Measurements from ENCODE around the gene ARFGAP3.

Gene ARFGAP3

GRCh38 chr22:42887523-42888507 lies 30.7 kb upstream of the ARFGAP3 start:
- no peaks in the 10 kb centered on the region for H3K27me3 ChIP-seq (replicated peaks)
- in situ Hi-C loops (cut with HindIII; ENCODE audit: low pct_ligation_motif_present, low sequenced_read_pairs) = loop anchor here (25.0 kb wide), 1 partner anchor 174 kb away; no protein-coding TSS in a partner anchor
- no peak for DNase-seq
- H3K36me3 ChIP-seq (replicated peaks) = peaks cover 48% of the 10 kb centered on the region
- H3K4me3 ChIP-seq (ENCODE audit: low read depth, low read length) = no peak overlapping the region
- no peak for TF ChIP-seq CTCF (IDR thresholded peaks at IDR 0.05; ENCODE audit: low read depth, low read length, missing control alignments)
- H3K27ac ChIP-seq = no peak overlapping the region

GRCh38 chr22:42887120-42887519 lies 30.0 kb upstream of the ARFGAP3 start:
- in situ Hi-C loops (cut with HindIII; ENCODE audit: low pct_ligation_motif_present, low sequenced_read_pairs) = loop anchor here (25.0 kb wide), 1 partner anchor 175 kb away; no protein-coding TSS in a partner anchor
- peaks cover 49% of the 10 kb centered on the region for H3K36me3 ChIP-seq (replicated peaks)
- no peak overlapping the region for H3K4me3 ChIP-seq (ENCODE audit: low read depth, low read length)
- H3K27me3 ChIP-seq (replicated peaks) = no peaks in the 10 kb centered on the region
- TF ChIP-seq CTCF (IDR thresholded peaks at IDR 0.05; ENCODE audit: low read depth, low read length, missing control alignments) = no peak
- H3K27ac ChIP-seq = no peak overlapping the region
- DNase-seq = no peak

- in situ Hi-C loops (cut with HindIII; ENCODE audit: low pct_ligation_motif_present, low sequenced_read_pairs) = loop anchor here (25.0 kb wide), 1 partner anchor 177 kb away; no protein-coding TSS in a partner anchor
- peaks cover 56% of the 10 kb centered on the region for H3K36me3 ChIP-seq (replicated peaks)
- no peak for TF ChIP-seq CTCF (IDR thresholded peaks at IDR 0.05; ENCODE audit: low read depth, low read length, missing control alignments)
Measured at GRCh38 chr22:42885446-42885845, 28.4 kb upstream of the ARFGAP3 start.

GRCh38 chr22:42884616-42885375 lies 27.7 kb upstream of the ARFGAP3 start:
- Histone ChIP-seq H3K27me3 (replicated peaks) (no peaks in the 10 kb centered on the region), H3K36me3 (replicated peaks) (peaks cover 58% of the 10 kb centered on the region), H3K27ac (no peak overlapping the region), H3K4me3 (ENCODE audit: low read depth, low read length) (no peak overlapping the region)
- DNase-seq = no peak
- in situ Hi-C loops (cut with HindIII; ENCODE audit: low pct_ligation_motif_present, low sequenced_read_pairs) = loop anchor here (25.0 kb wide), 1 partner anchor 178 kb away; no protein-coding TSS in a partner anchor
- TF ChIP-seq CTCF (IDR thresholded peaks at IDR 0.05; ENCODE audit: low read depth, low read length, missing control alignments) = no peak

More at GRCh38 chr22:42885446-42885845, 28.4 kb upstream of the ARFGAP3 start:
- H3K27me3 ChIP-seq (replicated peaks) = no peaks in the 10 kb centered on the region
- DNase-seq = no peak
- H3K4me3 ChIP-seq (ENCODE audit: low read depth, low read length) = no peak overlapping the region
- H3K27ac ChIP-seq = no peak overlapping the region

- Histone ChIP-seq H3K4me3 (ENCODE audit: low read depth, low read length) (no peak overlapping the region), H3K36me3 (replicated peaks) (peaks cover 63% of the 10 kb centered on the region), H3K27ac (no peak overlapping the region), H3K27me3 (replicated peaks) (no peaks in the 10 kb centered on the region)
- no peak for TF ChIP-seq CTCF (IDR thresholded peaks at IDR 0.05; ENCODE audit: low read depth, low read length, missing control alignments)
- DNase-seq = no peak
- in situ Hi-C loops (cut with HindIII; ENCODE audit: low pct_ligation_motif_present, low sequenced_read_pairs) = loop anchor here (25.0 kb wide), 1 partner anchor 178 kb away; no protein-coding TSS in a partner anchor
Measured at GRCh38 chr22:42883970-42884369, 26.9 kb upstream of the ARFGAP3 start.

Data from brain microvascular endothelial cell (primary cell).